ENCODE measurements around the gene NEO1.

The NEO1 gene

GRCh38 chr15:73033611-73034010, 18.7 kb upstream of the NEO1 start:
- DNase-seq = no peak

GRCh38 chr15:73034221-73034620, 18.0 kb upstream of the NEO1 start:
- DNase-seq = no peak

- no peak for DNase-seq
Measured at GRCh38 chr15:73035221-73035620, 17.0 kb upstream of the NEO1 start.

GRCh38 chr15:73038220-73038619, 14.0 kb upstream of the NEO1 start:
- no peak for DNase-seq

- DNase-seq = no peak
Measured at GRCh38 chr15:73046073-73046472, 6.2 kb upstream of the NEO1 start.

GRCh38 chr15:73047882-73048281, 4.4 kb upstream of the NEO1 start:
- no peak for DNase-seq

GRCh38 chr15:73048624-73049295, 3.5 kb upstream of the NEO1 start:
- DNase-seq = no peak

- no peak for DNase-seq
Measured at GRCh38 chr15:73049564-73050215, 2.6 kb upstream of the NEO1 start.

GRCh38 chr15:73050561-73051295, 1.5 kb upstream of the NEO1 start:
- no peak for DNase-seq

GRCh38 chr15:73051391-73051806, 864 bp upstream of the NEO1 start:
- DNase-seq = no peak

GRCh38 chr15:73052653-73053397, 562 bp downstream of the NEO1 start:
- DNase-seq = no peak

- DNase-seq = no peak
Measured at GRCh38 chr15:73053398-73053723, 1.1 kb downstream of the NEO1 start.

- no peak for DNase-seq
Measured at GRCh38 chr15:73054417-73054953, 2.2 kb downstream of the NEO1 start.

- DNase-seq = no peak
Measured at GRCh38 chr15:73056460-73056859, 4.2 kb downstream of the NEO1 start.

GRCh38 chr15:73058437-73058836, 6.2 kb downstream of the NEO1 start:
- no peak for DNase-seq

GRCh38 chr15:73065114-73065513, 12.9 kb downstream of the NEO1 start:
- no peak for DNase-seq

- no peak for DNase-seq
Measured at GRCh38 chr15:73069109-73069508, 16.8 kb downstream of the NEO1 start.

GRCh38 chr15:73072894-73073293, 20.6 kb downstream of the NEO1 start:
- no peak for DNase-seq

GRCh38 chr15:73074241-73074640, 22.0 kb downstream of the NEO1 start:
- DNase-seq = no peak

- no peak for DNase-seq
Measured at GRCh38 chr15:73075160-73075859, 23.0 kb downstream of the NEO1 start.

GRCh38 chr15:73078291-73078690, 26.0 kb downstream of the NEO1 start:
- DNase-seq = no peak

- no peak for DNase-seq
Measured at GRCh38 chr15:73078722-73079121, 26.5 kb downstream of the NEO1 start.

GRCh38 chr15:73079565-73079964, 27.3 kb downstream of the NEO1 start:
- DNase-seq = no peak

All from AML-193 (cell line).